ENCODE data around the gene TMPRSS11D.

The TMPRSS11D gene

GRCh38 chr4:67886281-67886680, 2.5 kb upstream of the TMPRSS11D start:
- no peak for DNase-seq (ENCODE audit: low read depth in 2 of 2)

- DNase-seq (ENCODE audit: low read depth in 2 of 2) = no peak
Observed at GRCh38 chr4:67885762-67886161, 2.0 kb upstream of the TMPRSS11D start.

DNA sequence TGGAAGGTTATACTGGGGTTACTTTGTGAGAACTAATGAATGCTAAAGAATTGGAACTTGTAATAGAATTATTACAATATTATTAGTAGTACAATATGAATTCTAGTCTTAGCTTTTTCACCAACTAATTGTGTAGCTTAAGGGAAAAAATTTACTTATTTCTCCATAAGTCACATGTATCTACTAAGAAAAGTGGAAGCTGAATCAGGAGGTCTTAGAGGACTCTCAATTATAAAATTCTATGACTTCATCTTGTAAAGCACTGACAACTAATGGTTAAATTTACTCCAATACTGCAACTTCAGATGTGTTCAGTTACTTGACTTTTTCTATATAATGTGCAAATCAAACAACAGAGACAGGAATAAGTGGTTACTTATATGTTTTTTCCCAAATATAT, 899 bp upstream of the TMPRSS11D start:
- DNase-seq (ENCODE audit: low read depth in 2 of 2) = no peak

- DNase-seq (ENCODE audit: low read depth in 2 of 2) = no peak
Observed at GRCh38 chr4:67883458-67883857, 344 bp downstream of the TMPRSS11D start.

DNA sequence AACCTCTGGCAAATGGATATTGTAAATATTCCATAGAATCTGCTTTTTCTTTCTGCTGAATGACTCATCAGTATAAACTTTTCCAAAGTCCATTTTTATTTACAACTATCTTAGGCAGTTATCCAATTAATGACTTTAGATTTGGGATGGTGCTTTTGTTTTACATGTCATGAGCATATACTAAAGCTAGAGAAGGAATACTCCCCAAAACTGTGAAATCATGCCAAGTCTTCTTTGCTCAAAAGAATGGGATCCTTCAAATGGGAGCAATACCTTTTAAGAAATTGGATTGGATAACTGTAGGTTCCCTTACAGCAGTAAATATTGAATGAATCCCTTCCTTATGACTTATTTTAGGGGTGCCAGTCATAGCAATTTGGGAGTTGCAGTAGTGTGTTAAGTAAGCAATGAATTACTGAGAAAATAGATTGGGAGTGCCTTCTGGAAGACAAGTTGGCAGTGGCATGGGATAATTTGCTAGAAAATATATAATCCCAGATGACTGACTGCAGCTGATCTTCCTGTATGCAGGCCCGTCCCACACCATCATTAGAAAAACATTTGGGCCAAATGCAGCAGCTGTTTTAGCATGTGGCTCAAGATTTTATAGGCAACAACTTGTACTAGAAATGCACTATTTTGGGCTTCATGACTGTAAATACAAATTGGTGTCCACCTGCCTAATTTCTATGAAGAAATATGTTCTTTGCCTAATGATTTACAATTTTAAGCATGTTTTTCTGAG, 2.8 kb downstream of the TMPRSS11D start:
- DNase-seq (ENCODE audit: low read depth in 2 of 2) = no peak

DNA sequence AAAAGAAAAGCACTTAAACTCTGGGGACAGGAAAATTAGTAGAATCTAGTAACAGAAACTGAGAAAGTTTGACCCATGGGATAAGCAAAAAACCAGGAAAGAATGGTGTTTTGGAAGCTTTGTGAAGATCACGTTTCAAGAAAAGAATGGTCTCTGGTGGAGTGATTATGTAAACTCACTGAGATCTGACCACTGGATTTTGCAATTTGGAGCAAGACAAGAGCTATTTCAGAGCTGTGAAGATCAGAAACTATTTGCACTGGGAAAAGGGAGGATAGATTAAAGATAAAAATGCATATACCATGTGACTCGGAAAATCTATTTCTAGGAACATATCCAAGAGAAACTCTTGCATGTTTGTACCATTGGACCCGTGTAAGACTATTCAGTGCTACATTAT, 4.3 kb downstream of the TMPRSS11D start:
- no peak for DNase-seq (ENCODE audit: low read depth in 2 of 2)

DNA sequence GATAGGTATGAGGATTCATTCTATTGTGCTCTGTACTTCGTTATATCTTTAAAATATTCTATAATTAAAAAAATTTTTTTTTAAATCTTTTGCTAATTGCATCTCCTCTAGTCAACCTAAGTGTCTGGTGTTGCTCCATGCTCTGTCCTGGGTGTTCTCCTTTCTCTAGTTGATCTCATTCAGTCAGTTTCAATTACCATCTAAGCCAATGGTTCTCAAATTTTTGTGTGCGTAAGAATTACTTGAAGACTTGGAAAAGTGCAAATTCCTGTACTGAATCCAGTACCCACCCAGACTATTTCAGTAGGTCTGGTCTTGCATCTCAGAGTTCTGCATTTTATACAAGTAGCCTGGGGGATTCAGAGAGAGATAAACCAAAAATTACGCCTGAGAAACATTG, 6.7 kb downstream of the TMPRSS11D start:
- DNase-seq (ENCODE audit: low read depth in 2 of 2) = no peak

GRCh38 chr4:67874986-67875385, 8.8 kb downstream of the TMPRSS11D start:
- no peak for DNase-seq (ENCODE audit: low read depth in 2 of 2)

GRCh38 chr4:67873116-67873515, 10.7 kb downstream of the TMPRSS11D start:
- no peak for DNase-seq (ENCODE audit: low read depth in 2 of 2)

- DNase-seq (ENCODE audit: low read depth in 2 of 2) = no peak
Observed at GRCh38 chr4:67871867-67872266, 11.9 kb downstream of the TMPRSS11D start.

DNA sequence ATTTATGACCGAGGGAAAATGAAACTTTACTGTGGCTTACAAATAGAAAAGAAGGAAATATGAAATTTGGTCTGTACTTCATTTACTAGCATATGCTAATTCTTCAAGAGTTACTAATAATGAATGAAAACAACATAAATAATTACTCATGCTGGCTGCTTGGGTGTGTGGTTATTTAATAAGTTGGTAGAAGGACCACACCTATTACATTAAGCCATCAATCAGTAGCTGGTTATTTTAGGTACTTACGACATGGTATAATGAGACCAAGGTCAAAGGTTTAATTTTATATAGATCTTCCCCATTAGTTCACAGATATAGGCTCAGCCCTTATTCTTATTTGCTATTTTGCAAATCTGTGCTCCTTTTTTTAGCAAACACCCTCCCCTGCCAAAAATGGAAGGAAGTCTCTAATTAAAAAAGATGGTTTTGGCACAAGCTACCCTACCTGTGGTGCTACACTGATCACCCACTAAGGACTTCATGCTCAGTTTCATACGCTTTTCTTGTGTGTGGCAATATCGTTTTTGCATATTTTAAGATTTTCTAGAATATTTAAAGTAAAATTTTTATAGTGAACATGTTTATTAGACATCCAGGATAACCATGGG, 14.1 kb downstream of the TMPRSS11D start:
- no peak for DNase-seq (ENCODE audit: low read depth in 2 of 2)

- DNase-seq (ENCODE audit: low read depth in 2 of 2) = no peak
Observed at GRCh38 chr4:67861513-67861912, 22.3 kb downstream of the TMPRSS11D start.

DNA sequence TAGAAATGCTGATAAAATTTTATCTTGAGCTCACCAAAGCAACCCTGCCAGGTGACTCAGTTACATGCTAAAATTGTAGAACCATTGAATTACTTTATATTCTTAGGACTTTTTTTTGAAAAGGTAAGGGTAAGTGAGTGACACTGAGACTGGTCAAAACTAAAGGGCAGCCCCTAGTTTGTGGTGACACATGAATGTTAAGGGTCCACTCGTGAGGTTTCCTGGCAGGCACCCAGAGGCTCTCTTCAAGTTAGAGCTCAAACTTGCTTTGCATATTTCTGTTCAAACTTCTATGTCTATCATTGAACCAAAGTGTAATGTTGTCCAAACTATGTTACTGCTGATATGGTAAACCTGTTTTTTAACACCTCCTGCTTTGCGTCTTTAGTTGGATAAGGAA, 30.5 kb downstream of the TMPRSS11D start:
- no peak for DNase-seq (ENCODE audit: low read depth in 2 of 2)

DNA sequence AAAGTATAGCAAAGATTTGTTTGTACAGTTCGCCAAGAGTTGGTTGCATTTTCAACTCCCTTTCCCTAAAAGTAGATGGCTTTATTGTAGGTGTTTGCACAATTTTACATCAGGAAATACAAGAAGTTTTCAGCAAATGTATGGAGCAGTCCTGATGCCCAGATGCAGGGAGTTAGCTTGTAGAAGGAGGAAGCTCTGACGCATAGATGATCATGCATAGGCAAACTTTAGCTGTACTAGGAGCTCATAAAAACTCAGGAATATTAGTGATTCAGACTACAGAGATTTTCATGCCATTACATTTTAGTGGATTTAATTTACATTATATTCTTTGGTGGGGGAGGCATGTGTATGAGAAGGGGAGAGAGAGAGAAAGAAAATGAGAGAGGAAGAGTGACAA, 62.9 kb downstream of the TMPRSS11D start:
- no peak for DNase-seq (ENCODE audit: low read depth in 2 of 2)

- no peak for DNase-seq (ENCODE audit: low read depth in 2 of 2)
Observed at GRCh38 chr4:67810011-67810410, 73.8 kb downstream of the TMPRSS11D start.

GRCh38 chr4:67809502-67809901, 74.3 kb downstream of the TMPRSS11D start:
- DNase-seq (ENCODE audit: low read depth in 2 of 2) = no peak

GRCh38 chr4:67796810-67797209, 87.0 kb downstream of the TMPRSS11D start:
- DNase-seq (ENCODE audit: low read depth in 2 of 2) = no peak

DNA sequence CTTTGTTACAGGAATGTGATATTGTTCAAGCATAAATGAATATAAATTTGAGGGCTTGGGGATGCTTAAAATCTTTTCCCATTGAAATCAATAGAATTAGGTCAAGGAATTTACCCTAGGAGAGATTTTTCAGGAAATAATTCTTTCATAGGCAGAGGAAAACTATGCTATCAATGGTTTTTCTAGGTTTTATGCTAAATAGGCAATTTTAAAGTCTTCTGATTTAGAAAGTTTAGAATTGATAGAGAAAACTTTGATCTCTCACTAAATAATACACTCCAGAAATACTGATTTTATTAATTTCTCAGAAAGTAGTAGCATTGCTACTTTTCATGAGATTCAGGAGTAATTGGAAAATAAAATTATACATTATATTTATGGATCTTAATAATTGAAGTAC, 93.1 kb downstream of the TMPRSS11D start:
- DNase-seq (ENCODE audit: low read depth in 2 of 2) = no peak

- no peak for DNase-seq (ENCODE audit: low read depth in 2 of 2)
Observed at GRCh38 chr4:67787311-67787710, 96.5 kb downstream of the TMPRSS11D start.

- DNase-seq (ENCODE audit: low read depth in 2 of 2) = no peak
Observed at GRCh38 chr4:67785528-67785927, 98.3 kb downstream of the TMPRSS11D start.

DNA sequence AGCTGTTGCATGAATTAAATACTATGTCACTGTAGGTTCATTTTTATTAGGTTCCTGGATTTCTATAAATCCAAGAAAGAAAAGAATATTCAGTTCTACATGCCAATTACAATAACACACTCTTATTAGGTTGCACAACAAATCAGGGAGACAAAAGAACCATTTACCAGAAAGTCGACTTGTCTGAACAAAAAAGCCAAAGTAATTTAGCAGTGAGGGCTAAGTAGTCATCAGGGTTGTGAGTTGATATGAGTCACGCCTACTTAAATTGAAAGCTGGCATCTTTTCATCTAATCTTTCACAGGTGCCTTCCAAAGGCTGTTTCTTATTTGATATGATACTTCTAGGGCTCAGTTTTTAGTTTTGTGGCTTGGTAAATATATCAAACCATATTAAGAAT, 104.2 kb downstream of the TMPRSS11D start:
- no peak for DNase-seq (ENCODE audit: low read depth in 2 of 2)

DNA sequence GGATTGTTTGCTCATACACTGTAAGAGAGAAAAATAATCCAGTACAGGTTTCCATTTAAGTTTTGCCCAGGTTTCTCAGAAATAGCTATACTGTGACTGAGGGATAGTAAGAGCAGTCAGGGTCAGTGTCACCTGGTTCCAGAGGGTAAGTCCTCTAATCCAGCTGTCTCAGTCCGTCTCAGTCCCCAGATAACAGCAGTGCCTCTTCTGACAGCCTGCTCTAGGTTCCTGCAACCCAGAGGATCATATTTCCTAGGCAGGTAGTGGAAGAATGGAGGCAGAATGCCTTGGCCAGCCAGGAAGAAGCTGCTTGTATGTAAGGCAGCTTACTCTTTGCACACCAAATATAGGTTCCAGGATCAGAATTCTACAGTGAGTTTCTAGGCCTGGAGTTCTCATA, 107.1 kb downstream of the TMPRSS11D start:
- no peak for DNase-seq (ENCODE audit: low read depth in 2 of 2)

All from activated CD4-positive, alpha-beta T cell treated with anti-CD3 and anti-CD28 coated beads for 24 hours (primary cell).